ENCODE data around the gene DCHS2. TPM values are rescaled to one million over a fixed set of nuclear protein-coding genes. Genes with fewer than 3 reads are reported as not detected.

The DCHS2 gene
- total RNA-seq, 1 donor from 2014 or later, result not detected

DNA sequence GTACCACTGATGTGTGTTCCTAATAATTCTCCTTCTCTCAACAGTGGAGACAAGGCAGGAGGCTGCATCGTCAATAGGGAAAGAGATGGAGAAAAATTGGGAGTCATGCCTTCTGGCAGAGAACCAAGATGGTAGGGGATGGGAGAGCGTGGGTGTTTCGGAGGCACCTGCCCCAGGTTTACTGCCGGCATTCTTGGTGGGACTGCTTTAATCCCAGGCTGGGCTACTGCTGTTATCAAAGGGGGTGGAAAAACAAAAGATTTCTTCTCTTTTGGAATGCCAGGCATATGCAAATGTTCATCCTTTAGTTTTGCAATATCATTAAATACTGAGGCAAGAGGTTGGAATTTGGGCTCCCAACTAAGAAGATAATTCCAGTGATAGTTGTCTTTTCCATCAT is 257.0 kb downstream of the DCHS2 start:
- no peaks in the 10 kb centered on the region for H3K4me1 Mint-ChIP-seq (ENCODE audit: unreplicated experiment)
- H3K27ac Mint-ChIP-seq (ENCODE audit: unreplicated experiment), result no peak overlapping the region
- H3K36me3 Mint-ChIP-seq (ENCODE audit: low read depth, unreplicated experiment), result no peaks in the 10 kb centered on the region
- H3K4me3 Mint-ChIP-seq (ENCODE audit: unreplicated experiment), result no peak overlapping the region
- no peaks in the 10 kb centered on the region for H3K27me3 Mint-ChIP-seq (ENCODE audit: unreplicated experiment)
- no peaks in the 10 kb centered on the region for H3K9me3 Mint-ChIP-seq (ENCODE audit: unreplicated experiment)
- no peak for DNase-seq (ENCODE audit: low spot score)
- no peak for TF ChIP-seq CTCF (IDR thresholded peaks at IDR 0.05; ENCODE audit: unreplicated experiment)

GRCh38 chr4:154231806-154232478 is 259.7 kb downstream of the DCHS2 start:
- no peaks in the 10 kb centered on the region for H3K9me3 Mint-ChIP-seq (ENCODE audit: unreplicated experiment)
- H3K36me3 Mint-ChIP-seq (ENCODE audit: low read depth, unreplicated experiment), result no peaks in the 10 kb centered on the region
- TF ChIP-seq CTCF (IDR thresholded peaks at IDR 0.05; ENCODE audit: unreplicated experiment), result no peak
- H3K4me1 Mint-ChIP-seq (ENCODE audit: unreplicated experiment), result no peaks in the 10 kb centered on the region
- H3K27ac Mint-ChIP-seq (ENCODE audit: unreplicated experiment), result no peak overlapping the region
- DNase-seq (ENCODE audit: low spot score), result no peak
- no peak overlapping the region for H3K4me3 Mint-ChIP-seq (ENCODE audit: unreplicated experiment)
- no peaks in the 10 kb centered on the region for H3K27me3 Mint-ChIP-seq (ENCODE audit: unreplicated experiment)

GRCh38 chr4:154230723-154231122 is 260.9 kb downstream of the DCHS2 start:
- no peak for DNase-seq (ENCODE audit: low spot score)
- no peak for TF ChIP-seq CTCF (IDR thresholded peaks at IDR 0.05; ENCODE audit: unreplicated experiment)
- Mint-ChIP-seq H3K4me1 (ENCODE audit: unreplicated experiment) (no peaks in the 10 kb centered on the region), H3K4me3 (ENCODE audit: unreplicated experiment) (no peak overlapping the region), H3K36me3 (ENCODE audit: low read depth, unreplicated experiment) (no peaks in the 10 kb centered on the region), H3K9me3 (ENCODE audit: unreplicated experiment) (no peaks in the 10 kb centered on the region), H3K27me3 (ENCODE audit: unreplicated experiment) (no peaks in the 10 kb centered on the region), H3K27ac (ENCODE audit: unreplicated experiment) (no peak overlapping the region)

DNA sequence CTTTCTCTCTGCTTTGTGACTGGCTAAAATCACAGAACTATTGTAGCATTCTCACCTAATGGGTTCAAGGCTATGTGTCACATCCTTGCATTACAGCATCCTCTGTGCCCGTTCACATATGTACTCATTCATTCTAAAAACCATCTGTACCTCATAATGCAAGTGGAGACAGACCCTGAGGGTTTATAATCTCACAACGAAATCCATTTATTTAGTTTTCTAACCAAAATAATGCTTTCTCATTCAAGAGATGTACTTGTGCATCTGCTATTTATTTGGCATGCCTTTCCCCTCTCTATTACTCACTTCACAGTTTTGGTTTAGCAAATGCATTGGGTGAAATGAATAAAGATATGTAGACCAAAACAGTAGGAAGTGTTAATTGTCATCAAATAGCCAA is 261.5 kb downstream of the DCHS2 start:
- Mint-ChIP-seq H3K4me3 (ENCODE audit: unreplicated experiment) (no peak overlapping the region), H3K27me3 (ENCODE audit: unreplicated experiment) (no peaks in the 10 kb centered on the region), H3K9me3 (ENCODE audit: unreplicated experiment) (no peaks in the 10 kb centered on the region), H3K36me3 (ENCODE audit: low read depth, unreplicated experiment) (no peaks in the 10 kb centered on the region), H3K4me1 (ENCODE audit: unreplicated experiment) (no peaks in the 10 kb centered on the region), H3K27ac (ENCODE audit: unreplicated experiment) (no peak overlapping the region)
- DNase-seq (ENCODE audit: low spot score), result no peak
- no peak for TF ChIP-seq CTCF (IDR thresholded peaks at IDR 0.05; ENCODE audit: unreplicated experiment)

GRCh38 chr4:154222875-154223274 is 268.7 kb downstream of the DCHS2 start:
- no peak for TF ChIP-seq CTCF (IDR thresholded peaks at IDR 0.05; ENCODE audit: unreplicated experiment)

More at GRCh38 chr4:154222875-154223274, 268.7 kb downstream of the DCHS2 start:
- DNase-seq (ENCODE audit: low spot score), result no peak
- no peaks in the 10 kb centered on the region for H3K27me3 Mint-ChIP-seq (ENCODE audit: unreplicated experiment)
- H3K36me3 Mint-ChIP-seq (ENCODE audit: low read depth, unreplicated experiment), result no peaks in the 10 kb centered on the region
- no peaks in the 10 kb centered on the region for H3K4me1 Mint-ChIP-seq (ENCODE audit: unreplicated experiment)
- H3K27ac Mint-ChIP-seq (ENCODE audit: unreplicated experiment), result no peak overlapping the region
- H3K9me3 Mint-ChIP-seq (ENCODE audit: unreplicated experiment), result no peaks in the 10 kb centered on the region
- H3K4me3 Mint-ChIP-seq (ENCODE audit: unreplicated experiment), result no peak overlapping the region

Data from endothelial cell (in vitro differentiated cells).